GM23338 (cell line): ENCODE measurements around the gene CD79A. TPM values are rescaled to one million over a fixed set of nuclear protein-coding genes. Genes with fewer than 3 reads are reported as not detected.

Experiments
- CREB1 ChIP-seq: fragments of 250-450 bp; sonication (Bioruptor Pico); IDR thresholded peaks from 2 replicates; pipeline ENCODE4 v1.5.0; 2020; ENCODE audit warnings: low read depth, mild to moderate bottlenecking, moderate library complexity
- CTCF ChIP-seq, 2 experiments: fragments of 200-600 bp in 1 of 2; sonication (generic) in 1 of 2; conservative IDR thresholded peaks; 2 replicates each; pipeline versions ENCODE4 v1.5.1 to v1.6.1; 2016 to 2017; ENCODE audit warnings: antibody characterized with exemption in 2 of 2, low read depth in 2 of 2, mild to moderate bottlenecking in 2 of 2, moderate library complexity in 1 of 2
- EZH2 ChIP-seq: fragments of 200-600 bp; sonication (generic); IDR thresholded peaks from one replicate; pipeline ENCODE4 v1.8.0; 2017; ENCODE audit warnings: antibody characterized with exemption, mild to moderate bottlenecking, low read depth; ENCODE audit not compliant: unreplicated experiment
- EZH2phosphoT487 ChIP-seq: fragments of 200-600 bp; sonication (generic); IDR thresholded peaks from one replicate; pipeline ENCODE4 v1.8.1; 2018; ENCODE audit warnings: antibody characterized with exemption; ENCODE audit not compliant: unreplicated experiment
- JUNB ChIP-seq: IDR thresholded peaks from one replicate; pipeline ENCODE4 v1.6.1; 2016; ENCODE audit warnings: antibody characterized with exemption; ENCODE audit not compliant: unreplicated experiment
- NANOG ChIP-seq: IDR thresholded peaks from 2 replicates; pipeline ENCODE4 v1.6.1; 2016; ENCODE audit warnings: antibody characterized with exemption, borderline replicate concordance
- POLR2AphosphoS5 ChIP-seq: IDR thresholded peaks from 2 replicates; pipeline ENCODE4 v1.6.1; 2016; ENCODE audit warnings: antibody characterized with exemption, low read depth
- REST ChIP-seq: IDR thresholded peaks from one replicate; pipeline ENCODE4 v1.6.1; 2018; ENCODE audit warnings: antibody characterized with exemption; ENCODE audit not compliant: unreplicated experiment
- STAT1 ChIP-seq: IDR thresholded peaks from one replicate; pipeline ENCODE4 v1.6.1; 2016; ENCODE audit warnings: antibody characterized with exemption; ENCODE audit not compliant: unreplicated experiment
- ZNF114 ChIP-seq: fragments of 250-450 bp; sonication (Bioruptor Pico); IDR thresholded peaks from 2 replicates; pipeline ENCODE4 v1.5.0; 2020; ENCODE audit warnings: mild to moderate bottlenecking, moderate library complexity
- ZNF331 ChIP-seq: fragments of 250-450 bp; sonication (Bioruptor Pico); IDR thresholded peaks from 2 replicates; pipeline ENCODE4 v1.5.0; 2020; ENCODE audit warnings: low read depth, mild to moderate bottlenecking, moderate library complexity
- polyA plus RNA-seq: library from polyadenylated mRNA; unstranded; fragments of >200 nt; fragmentation: Nextera tagmentation; extraction: Ambion mirVana; gene quantifications from 2 replicates; pipeline ENCODE4 v1.2.1, GENCODE V29; 2016
- total RNA-seq: library from RNA; depleted of rRNA; stranded (reverse); fragments of >200 nt; shearing (Covaris generic); gene quantifications from 2 replicates; pipeline ENCODE4 v1.2.3, GENCODE V29; 2014
- TF ChIP-seq, protein P1 (sequence below): fragments of 250-450 bp; sonication (Bioruptor Pico); IDR thresholded peaks from 2 replicates; pipeline ENCODE4 v1.5.0; 2020; ENCODE audit warnings: mild to moderate bottlenecking, moderate library complexity

Gene CD79A
- total and polyA plus RNA-seq, 2 experiments from 2014 or later: 0.27 TPM; not detected in 1

DNA sequence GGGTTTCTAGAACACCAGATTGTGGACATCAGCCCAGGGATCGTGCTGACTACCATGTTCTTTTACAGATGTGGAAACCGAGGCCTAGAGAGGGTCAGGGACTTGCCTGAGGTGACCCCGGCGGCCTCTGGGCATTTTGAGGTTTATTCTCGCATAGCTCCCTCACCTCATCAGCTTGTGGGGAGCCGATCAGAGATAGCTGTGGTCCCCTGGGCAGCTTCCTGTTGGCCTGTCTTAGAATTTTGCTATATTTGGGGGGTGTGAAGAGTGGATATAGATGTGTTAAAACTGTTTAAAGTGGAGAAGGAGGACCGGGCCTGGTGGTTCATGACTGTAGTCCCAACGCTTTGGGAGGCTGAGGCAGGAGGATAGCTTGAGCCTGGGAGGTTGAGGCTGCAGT is 12.8 kb downstream of the CD79A start (continued):
- TF ChIP-seq, protein P1, sequence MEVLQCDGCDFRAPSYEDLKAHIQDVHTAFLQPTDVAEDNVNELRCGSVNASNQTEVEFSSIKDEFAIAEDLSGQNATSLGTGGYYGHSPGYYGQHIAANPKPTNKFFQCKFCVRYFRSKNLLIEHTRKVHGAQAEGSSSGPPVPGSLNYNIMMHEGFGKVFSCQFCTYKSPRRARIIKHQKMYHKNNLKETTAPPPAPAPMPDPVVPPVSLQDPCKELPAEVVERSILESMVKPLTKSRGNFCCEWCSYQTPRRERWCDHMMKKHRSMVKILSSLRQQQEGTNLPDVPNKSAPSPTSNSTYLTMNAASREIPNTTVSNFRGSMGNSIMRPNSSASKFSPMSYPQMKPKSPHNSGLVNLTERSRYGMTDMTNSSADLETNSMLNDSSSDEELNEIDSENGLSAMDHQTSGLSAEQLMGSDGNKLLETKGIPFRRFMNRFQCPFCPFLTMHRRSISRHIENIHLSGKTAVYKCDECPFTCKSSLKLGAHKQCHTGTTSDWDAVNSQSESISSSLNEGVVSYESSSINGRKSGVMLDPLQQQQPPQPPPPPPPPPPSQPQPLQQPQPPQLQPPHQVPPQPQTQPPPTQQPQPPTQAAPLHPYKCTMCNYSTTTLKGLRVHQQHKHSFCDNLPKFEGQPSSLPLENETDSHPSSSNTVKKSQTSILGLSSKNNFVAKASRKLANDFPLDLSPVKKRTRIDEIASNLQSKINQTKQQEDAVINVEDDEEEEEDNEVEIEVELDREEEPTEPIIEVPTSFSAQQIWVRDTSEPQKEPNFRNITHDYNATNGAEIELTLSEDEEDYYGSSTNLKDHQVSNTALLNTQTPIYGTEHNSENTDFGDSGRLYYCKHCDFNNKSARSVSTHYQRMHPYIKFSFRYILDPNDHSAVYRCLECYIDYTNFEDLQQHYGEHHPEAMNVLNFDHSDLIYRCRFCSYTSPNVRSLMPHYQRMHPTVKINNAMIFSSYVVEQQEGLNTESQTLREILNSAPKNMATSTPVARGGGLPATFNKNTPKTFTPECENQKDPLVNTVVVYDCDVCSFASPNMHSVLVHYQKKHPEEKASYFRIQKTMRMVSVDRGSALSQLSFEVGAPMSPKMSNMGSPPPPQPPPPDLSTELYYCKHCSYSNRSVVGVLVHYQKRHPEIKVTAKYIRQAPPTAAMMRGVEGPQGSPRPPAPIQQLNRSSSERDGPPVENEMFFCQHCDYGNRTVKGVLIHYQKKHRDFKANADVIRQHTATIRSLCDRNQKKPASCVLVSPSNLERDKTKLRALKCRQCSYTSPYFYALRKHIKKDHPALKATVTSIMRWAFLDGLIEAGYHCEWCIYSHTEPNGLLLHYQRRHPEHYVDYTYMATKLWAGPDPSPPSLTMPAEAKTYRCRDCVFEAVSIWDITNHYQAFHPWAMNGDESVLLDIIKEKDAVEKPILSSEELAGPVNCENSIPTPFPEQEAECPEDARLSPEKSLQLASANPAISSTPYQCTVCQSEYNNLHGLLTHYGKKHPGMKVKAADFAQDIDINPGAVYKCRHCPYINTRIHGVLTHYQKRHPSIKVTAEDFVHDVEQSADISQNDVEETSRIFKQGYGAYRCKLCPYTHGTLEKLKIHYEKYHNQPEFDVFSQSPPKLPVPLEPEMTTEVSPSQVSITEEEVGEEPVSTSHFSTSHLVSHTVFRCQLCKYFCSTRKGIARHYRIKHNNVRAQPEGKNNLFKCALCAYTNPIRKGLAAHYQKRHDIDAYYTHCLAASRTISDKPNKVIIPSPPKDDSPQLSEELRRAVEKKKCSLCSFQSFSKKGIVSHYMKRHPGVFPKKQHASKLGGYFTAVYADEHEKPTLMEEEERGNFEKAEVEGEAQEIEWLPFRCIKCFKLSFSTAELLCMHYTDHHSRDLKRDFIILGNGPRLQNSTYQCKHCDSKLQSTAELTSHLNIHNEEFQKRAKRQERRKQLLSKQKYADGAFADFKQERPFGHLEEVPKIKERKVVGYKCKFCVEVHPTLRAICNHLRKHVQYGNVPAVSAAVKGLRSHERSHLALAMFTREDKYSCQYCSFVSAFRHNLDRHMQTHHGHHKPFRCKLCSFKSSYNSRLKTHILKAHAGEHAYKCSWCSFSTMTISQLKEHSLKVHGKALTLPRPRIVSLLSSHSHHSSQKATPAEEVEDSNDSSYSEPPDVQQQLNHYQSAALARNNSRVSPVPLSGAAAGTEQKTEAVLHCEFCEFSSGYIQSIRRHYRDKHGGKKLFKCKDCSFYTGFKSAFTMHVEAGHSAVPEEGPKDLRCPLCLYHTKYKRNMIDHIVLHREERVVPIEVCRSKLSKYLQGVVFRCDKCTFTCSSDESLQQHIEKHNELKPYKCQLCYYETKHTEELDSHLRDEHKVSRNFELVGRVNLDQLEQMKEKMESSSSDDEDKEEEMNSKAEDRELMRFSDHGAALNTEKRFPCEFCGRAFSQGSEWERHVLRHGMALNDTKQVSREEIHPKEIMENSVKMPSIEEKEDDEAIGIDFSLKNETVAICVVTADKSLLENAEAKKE (CRISPR knock-in tag): no peak
- TF ChIP-seq ZNF114 (CRISPR knock-in tag): no peak
- TF ChIP-seq EZH2: no peak
- TF ChIP-seq ZNF331 (CRISPR knock-in tag): no peak
- no peak for TF ChIP-seq EZH2phosphoT487
- no peak for TF ChIP-seq CREB1
- no peak for TF ChIP-seq JUNB
- no peak for TF ChIP-seq STAT1
- no peak for TF ChIP-seq CTCF (conservative IDR thresholded peaks at IDR 0.05; ENCODE audit: low read depth in 2 of 2)
- no peak for TF ChIP-seq NANOG
- no peak for TF ChIP-seq POLR2AphosphoS5
- TF ChIP-seq REST: no peak
